Bronchial epithelial cell (primary cell): ENCODE results near the gene STOX2. TPM values are rescaled to one million over a fixed set of nuclear protein-coding genes. Genes with fewer than 3 reads are reported as not detected.

Experiments
- DNase-seq: peaks from one replicate; pipeline ENCODE4 v3.0.0-alpha.2; 2010; ENCODE audit warnings: low read depth
- FAIRE-seq: peaks from 2 replicates; lab custom pipeline; 2011; peaks lifted over from hg19 to GRCh38; lab: Jason Lieb, UNC
- H3K27me3 ChIP-seq: 2 replicates; pipeline ENCODE4 v1.5.1; 2011; ENCODE audit warnings: low read length; ENCODE audit not compliant: control insufficient read depth, insufficient read depth
- H3K36me3 ChIP-seq: 2 replicates; pipeline ENCODE4 v1.5.1; 2011; ENCODE audit warnings: low read length; ENCODE audit not compliant: control insufficient read depth, insufficient read depth
- H3K4me3 ChIP-seq: 2 replicates; pipeline ENCODE4 v1.5.1; 2011; ENCODE audit warnings: mild to moderate bottlenecking, low read depth, low read length, control low read depth
- total RNA-seq: library from RNA; depleted of rRNA; stranded (reverse); fragments of >200 nt; gene quantifications from 2 replicates; pipeline ENCODE4 v1.2.1, GENCODE V29; 2014
- TF ChIP-seq, protein P1 (sequence below): IDR thresholded peaks from 2 replicates; pipeline ENCODE4 v1.5.1; 2011; ENCODE audit warnings: mild to moderate bottlenecking, moderate library complexity, low read length, control low read depth, inconsistent platforms; ENCODE audit not compliant: insufficient read depth, severe bottlenecking

The STOX2 gene, protein sequence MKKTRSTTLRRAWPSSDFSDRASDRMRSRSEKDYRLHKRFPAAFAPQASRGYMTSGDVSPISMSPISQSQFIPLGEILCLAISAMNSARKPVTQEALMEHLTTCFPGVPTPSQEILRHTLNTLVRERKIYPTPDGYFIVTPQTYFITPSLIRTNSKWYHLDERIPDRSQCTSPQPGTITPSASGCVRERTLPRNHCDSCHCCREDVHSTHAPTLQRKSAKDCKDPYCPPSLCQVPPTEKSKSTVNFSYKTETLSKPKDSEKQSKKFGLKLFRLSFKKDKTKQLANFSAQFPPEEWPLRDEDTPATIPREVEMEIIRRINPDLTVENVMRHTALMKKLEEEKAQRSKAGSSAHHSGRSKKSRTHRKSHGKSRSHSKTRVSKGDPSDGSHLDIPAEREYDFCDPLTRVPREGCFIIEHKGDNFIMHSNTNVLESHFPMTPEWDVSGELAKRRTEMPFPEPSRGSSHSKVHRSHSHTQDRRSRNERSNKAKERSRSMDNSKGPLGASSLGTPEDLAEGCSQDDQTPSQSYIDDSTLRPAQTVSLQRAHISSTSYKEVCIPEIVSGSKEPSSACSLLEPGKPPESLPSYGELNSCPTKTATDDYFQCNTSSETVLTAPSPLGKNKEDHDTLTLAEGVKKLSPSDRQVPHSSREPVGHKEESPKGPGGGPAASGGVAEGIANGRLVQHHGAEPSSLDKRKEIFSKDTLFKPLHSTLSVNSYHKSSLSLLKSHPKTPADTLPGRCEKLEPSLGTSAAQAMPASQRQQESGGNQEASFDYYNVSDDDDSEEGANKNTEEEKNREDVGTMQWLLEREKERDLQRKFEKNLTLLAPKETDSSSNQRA (N-terminal part only)
- total RNA-seq, result 1.3 and 2.4 TPM in 2 replicates

DNA sequence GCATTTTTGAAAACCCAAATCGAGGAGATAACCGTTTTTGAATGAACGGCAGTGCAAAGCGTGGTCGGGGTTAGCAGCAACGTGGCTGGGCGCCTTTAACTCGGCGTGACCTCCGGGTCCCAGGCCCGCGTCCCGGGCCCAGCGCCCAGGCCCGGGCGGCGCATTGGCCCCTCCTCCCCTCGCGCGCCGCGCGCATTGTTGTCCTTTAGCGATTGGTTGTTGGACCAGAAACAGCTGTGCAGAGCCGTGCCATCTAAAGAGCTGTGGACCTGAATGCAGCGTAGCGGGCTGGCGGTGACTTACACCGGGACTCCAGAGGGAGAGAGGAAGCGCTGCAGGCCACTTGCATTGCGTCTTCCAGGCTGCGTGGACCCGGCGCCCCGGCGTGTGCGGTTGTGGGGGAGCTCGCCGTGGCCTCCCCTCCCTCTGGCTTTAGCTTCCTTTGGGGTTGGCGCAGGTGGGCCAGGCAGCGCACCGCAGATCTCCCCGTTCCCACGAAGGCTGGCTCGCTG lies at the start of gene STOX2:
STOX2 (plus strand) TSS at position 227 of the 512 bp plus-strand sequence. CDS start 1,484 bp downstream, outside the sequence.
- Histone ChIP-seq H3K27me3 (peaks cover 6% of the 10 kb centered on the region), H3K36me3 (no peaks in the 10 kb centered on the region), H3K4me3 (peak within 1 kb of the TSS; percentile 48)
- DNase-seq (peak; percentile 61), FAIRE-seq (no peak)
- TF ChIP-seq, protein P1, sequence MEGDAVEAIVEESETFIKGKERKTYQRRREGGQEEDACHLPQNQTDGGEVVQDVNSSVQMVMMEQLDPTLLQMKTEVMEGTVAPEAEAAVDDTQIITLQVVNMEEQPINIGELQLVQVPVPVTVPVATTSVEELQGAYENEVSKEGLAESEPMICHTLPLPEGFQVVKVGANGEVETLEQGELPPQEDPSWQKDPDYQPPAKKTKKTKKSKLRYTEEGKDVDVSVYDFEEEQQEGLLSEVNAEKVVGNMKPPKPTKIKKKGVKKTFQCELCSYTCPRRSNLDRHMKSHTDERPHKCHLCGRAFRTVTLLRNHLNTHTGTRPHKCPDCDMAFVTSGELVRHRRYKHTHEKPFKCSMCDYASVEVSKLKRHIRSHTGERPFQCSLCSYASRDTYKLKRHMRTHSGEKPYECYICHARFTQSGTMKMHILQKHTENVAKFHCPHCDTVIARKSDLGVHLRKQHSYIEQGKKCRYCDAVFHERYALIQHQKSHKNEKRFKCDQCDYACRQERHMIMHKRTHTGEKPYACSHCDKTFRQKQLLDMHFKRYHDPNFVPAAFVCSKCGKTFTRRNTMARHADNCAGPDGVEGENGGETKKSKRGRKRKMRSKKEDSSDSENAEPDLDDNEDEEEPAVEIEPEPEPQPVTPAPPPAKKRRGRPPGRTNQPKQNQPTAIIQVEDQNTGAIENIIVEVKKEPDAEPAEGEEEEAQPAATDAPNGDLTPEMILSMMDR, result no peak

DNA sequence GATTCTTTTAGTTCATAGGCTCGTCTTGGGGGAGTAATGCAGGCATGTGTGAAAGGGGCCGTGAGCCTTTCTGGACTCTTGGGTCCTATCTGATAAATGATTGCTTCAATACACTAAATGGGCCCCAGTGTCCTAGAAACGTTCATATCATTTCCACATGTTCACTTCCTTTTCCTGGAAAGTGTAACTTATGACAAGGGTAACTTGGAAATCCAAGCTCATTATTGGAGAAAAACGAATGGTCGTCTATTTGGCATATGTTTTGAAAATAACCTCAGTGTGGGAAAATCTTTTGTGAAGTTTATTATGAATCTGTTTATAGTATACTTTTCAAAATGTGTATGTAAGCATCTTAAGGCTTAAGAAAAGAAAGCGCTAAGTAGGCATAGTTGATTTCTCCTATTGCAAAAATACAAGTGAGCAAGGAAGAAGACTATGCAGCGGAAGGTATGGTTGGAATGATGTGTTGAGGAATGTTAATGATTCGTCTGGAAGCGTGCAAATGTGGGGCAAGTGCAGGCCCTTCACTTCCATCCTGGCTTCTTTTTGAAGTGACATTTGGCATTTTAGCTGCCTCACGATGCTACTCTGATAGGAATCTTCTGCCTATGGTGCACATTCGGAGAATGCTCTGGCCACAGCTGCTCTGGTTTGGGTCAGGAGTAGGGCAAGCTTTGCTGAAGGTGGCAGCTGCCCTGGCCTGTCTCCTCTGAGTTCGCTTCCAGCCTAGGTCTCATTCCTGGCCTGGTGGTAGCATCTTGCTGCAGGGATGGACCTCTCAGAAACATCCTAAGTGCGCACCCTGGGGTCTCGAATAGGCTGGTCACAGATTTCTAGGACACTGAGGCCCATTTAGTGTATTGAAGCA lies 49.5 kb upstream of the STOX2 start:
- Histone ChIP-seq H3K27me3 (no peaks in the 10 kb centered on the region), H3K4me3 (no peak overlapping the region), H3K36me3 (no peaks in the 10 kb centered on the region)
- TF ChIP-seq, protein P1, result no peak
- peak; percentile 60 for FAIRE-seq
- DNase-seq, result no peak

DNA sequence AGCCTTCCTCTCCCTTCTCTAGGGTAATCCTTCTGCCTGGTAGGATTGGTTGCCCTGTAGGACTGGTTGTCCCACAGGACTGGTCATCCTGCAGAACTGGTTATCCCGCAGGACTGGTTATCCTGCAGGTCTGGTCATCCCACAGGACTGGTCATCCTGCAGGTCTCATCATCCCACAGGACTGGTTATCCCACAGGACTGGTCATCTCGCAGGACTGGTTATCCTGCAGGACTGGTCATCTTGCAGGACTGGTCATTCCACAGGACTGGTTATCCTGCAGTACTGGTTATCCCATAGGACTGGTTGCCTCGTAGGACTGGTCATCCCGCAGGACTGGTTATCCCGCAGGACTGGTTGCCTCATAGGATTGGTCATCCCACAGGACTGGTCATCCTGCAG lies 48.1 kb upstream of the STOX2 start:
- FAIRE-seq (peak; percentile 47), DNase-seq (no peak)
- no peaks in the 10 kb centered on the region for H3K27me3 ChIP-seq
- no peak overlapping the region for H3K4me3 ChIP-seq
- TF ChIP-seq, protein P1, result no peak
- H3K36me3 ChIP-seq, result no peaks in the 10 kb centered on the region

DNA sequence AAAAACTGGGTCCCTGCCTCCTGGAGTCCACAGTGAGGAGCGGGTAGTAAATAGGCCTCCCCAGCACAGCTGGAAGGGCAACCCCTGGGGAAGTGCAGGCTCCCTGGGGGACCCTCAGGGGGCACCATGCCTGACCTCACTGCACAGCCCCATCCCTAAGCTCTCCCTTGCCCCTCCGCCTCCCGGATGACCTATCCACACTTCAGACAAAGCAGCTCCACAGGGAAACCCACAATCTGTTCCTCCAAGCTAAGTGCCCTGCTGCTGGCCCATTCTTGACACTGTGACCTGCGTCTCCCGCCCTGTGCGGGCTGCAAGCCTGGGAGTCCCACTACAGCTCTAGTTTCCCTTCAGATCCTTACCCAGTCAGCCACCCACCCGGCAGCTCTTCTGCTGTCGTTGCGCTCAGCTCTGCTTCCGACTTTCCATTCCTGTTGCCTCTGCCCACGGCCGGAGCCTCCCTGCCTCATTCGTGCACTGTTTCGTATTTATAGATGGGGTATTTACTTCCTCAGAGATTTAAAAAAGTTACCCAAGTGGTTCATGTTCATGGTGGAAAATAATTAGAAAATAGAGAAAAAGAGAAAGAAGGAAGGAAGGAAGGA lies 47.0 kb upstream of the STOX2 start:
- FAIRE-seq (no peak), DNase-seq (no peak)
- H3K4me3 ChIP-seq, result no peak overlapping the region
- H3K27me3 ChIP-seq, result no peaks in the 10 kb centered on the region
- TF ChIP-seq, protein P1, result no peak
- H3K36me3 ChIP-seq, result no peaks in the 10 kb centered on the region

DNA sequence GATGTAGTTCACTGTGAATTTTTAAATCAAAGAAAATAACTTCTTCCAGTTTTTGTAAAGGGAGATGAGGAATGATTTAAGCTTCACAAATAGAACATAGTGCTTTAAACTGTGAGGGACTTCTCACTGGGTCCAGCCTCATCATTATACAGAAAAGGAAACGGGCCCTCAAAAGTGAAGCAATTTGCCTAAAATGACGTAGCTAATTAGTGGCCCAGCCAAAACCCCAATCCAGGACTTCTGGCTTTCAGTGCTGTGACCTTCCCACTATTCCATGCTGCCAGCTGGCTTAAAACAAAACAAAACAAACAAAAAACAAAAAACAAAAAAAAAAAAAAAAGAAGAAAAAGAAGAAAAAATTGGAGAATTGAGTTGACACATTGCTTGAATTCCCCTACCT lies 45.0 kb upstream of the STOX2 start:
- no peak overlapping the region for H3K4me3 ChIP-seq
- H3K36me3 ChIP-seq, result no peaks in the 10 kb centered on the region
- FAIRE-seq, result no peak
- DNase-seq, result no peak
- TF ChIP-seq, protein P1, result no peak
- no peaks in the 10 kb centered on the region for H3K27me3 ChIP-seq
